ENCODE data around the gene NFYC. TPM values are rescaled to one million over a fixed set of nuclear protein-coding genes. Genes with fewer than 3 reads are reported as not detected.

NFYC gene
- total RNA-seq, 1 experiment from 2014 or later, result 46.5 TPM

GRCh38 chr1:40758004-40758403, 66.5 kb downstream of the NFYC start (continued):
- TF ChIP-seq ZSCAN18 (CRISPR knock-in tag; IDR thresholded peaks at IDR 0.05) (no peak), MLX (CRISPR knock-in tag; IDR thresholded peaks at IDR 0.05) (no peak), RORB (CRISPR knock-in tag; IDR thresholded peaks at IDR 0.05) (no peak), ZBTB21 (CRISPR knock-in tag; IDR thresholded peaks at IDR 0.05; ENCODE audit: borderline replicate concordance) (no peak), SMAD4 (CRISPR knock-in tag; IDR thresholded peaks at IDR 0.05) (no peak), ATF6 (CRISPR knock-in tag; IDR thresholded peaks at IDR 0.05) (no peak)

- DNase-seq (ENCODE audit: low spot score) (no peak), ATAC-seq (no peak)
- CTCF ChIA-PET, result no interaction called here
- Mint-ChIP-seq H3K9me3 (no peaks in the 10 kb centered on the region), H3K36me3 (peaks cover 71% of the 10 kb centered on the region), H3K27ac (no peak overlapping the region), H3K4me3 (no peak overlapping the region), H3K4me1 (no peaks in the 10 kb centered on the region), H3K27me3 (ENCODE audit: low read depth) (no peaks in the 10 kb centered on the region)
- TF ChIP-seq E2F4 (CRISPR knock-in tag; IDR thresholded peaks at IDR 0.05; ENCODE audit: borderline replicate concordance, low read depth) (no peak), ZMAT4 (CRISPR knock-in tag; IDR thresholded peaks at IDR 0.05) (no peak), ZNF317 (CRISPR knock-in tag; IDR thresholded peaks at IDR 0.05; ENCODE audit: borderline replicate concordance, low read depth) (no peak), JAZF1 (CRISPR knock-in tag; IDR thresholded peaks at IDR 0.05) (no peak), AR (CRISPR knock-in tag; IDR thresholded peaks at IDR 0.05) (no peak), FOXP4 (CRISPR knock-in tag; IDR thresholded peaks at IDR 0.05) (no peak), ZNF138 (CRISPR knock-in tag; conservative IDR thresholded peaks at IDR 0.05) (no peak), EMX1 (CRISPR knock-in tag; IDR thresholded peaks at IDR 0.05) (no peak), ZNF671 (CRISPR knock-in tag; IDR thresholded peaks at IDR 0.05) (no peak), MLX (CRISPR knock-in tag; IDR thresholded peaks at IDR 0.05) (no peak), ZNF423 (CRISPR knock-in tag; IDR thresholded peaks at IDR 0.05) (no peak), ATF1 (CRISPR knock-in tag; IDR thresholded peaks at IDR 0.05) (no peak)
- POLR2A ChIA-PET, result no interaction called here
Measured at GRCh38 chr1:40758578-40759343, 67.3 kb downstream of the NFYC start.
